T-helper 9 cell (primary cell): Measurements from ENCODE around the gene SMIM41.

Experiments
- DNase-seq: peaks from one replicate; pipeline ENCODE4 v3.0.0-alpha.2; 2020
- total RNA-seq, 2 donors: gene quantifications; one replicate each; lab custom pipeline; 2026; lab: John Stamatoyannopoulos, UW

Gene SMIM41
- total RNA-seq, result 0.07 to 0.24 reads per million in 2 donors

- no peak for DNase-seq
Observed at GRCh38 chr12:52079576-52080402, at the start of gene SMIM41. TSS of gene SMIM41 (plus strand) at chr12:52079704. CDS start at chr12:52079780, 76 bp downstream.

- DNase-seq, result no peak
Observed at GRCh38 chr12:52032446-52032803, 47.1 kb upstream of the SMIM41 start.

GRCh38 chr12:52032804-52033445, 46.6 kb upstream of the SMIM41 start:
- DNase-seq, result peak; percentile 87

DNA sequence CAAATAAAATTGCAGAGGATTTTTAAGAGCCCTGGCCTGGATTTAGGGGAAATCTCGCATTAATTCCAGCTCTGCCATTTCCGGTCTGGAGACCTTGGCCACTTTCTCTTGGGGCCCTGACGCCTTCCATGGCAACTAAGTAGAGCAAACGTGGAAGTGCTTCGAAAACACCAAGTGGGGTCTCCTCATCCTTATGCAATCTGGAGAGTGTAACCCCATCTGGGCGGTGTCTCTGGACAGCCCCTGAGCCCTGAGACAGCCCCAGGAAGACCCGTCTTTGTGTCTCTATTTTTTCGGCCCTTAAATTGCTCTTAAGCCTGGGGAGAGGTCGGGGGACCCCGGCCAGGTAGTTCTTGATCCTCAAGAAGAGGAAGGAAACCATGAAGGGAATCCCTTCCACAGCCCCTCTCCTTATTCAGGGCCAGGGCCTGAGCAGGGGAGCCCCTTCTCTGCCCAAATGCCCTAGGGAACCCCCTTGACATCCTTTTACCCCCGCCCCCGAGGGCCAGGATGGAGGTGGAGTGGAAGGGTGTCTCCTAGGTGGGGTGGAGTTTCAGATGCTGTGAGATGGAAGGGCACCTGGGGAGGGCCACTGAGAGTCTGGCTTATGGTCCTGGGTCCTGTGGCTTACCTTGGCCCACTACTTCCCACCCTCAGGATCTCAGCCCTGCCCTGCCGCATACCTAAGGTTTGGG, 45.9 kb upstream of the SMIM41 start:
- DNase-seq, result no peak

- no peak for DNase-seq
Observed at GRCh38 chr12:52035190-52035589, 44.3 kb upstream of the SMIM41 start.

GRCh38 chr12:52035926-52036325, 43.6 kb upstream of the SMIM41 start:
- DNase-seq, result no peak

GRCh38 chr12:52036587-52037171, 42.8 kb upstream of the SMIM41 start:
- peak; percentile 86 for DNase-seq

DNA sequence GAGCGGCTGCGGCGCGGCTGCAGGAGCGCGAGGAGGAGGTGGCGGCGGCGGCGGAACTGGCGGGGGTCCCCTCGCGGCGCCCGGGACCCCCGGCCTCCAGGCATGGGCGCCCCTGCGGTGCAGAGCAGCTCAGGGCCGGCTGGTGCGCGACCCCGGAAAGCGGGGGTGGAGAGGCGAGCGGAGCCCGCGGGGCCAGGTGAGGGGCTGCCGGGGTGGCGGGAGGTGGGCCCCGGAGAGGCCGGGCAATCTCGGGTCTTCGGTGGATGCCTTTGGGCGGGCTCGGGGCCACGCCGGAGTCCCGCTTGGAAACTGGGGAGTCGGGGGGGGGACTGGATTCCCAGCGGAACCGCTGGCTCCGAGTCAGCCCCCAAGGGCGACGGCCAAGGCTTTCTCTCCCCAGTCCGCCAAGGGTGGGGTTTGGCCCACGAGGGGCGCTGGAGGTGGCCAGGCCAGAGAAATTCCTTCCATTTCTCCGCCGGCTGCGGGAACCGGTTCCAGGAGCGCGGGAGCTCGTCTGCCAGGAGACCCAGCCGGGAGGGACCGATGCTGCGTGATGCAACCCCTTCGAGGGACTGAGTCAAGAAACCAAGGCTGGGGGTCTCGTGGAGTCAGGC, 42.1 kb upstream of the SMIM41 start:
- no peak for DNase-seq

DNA sequence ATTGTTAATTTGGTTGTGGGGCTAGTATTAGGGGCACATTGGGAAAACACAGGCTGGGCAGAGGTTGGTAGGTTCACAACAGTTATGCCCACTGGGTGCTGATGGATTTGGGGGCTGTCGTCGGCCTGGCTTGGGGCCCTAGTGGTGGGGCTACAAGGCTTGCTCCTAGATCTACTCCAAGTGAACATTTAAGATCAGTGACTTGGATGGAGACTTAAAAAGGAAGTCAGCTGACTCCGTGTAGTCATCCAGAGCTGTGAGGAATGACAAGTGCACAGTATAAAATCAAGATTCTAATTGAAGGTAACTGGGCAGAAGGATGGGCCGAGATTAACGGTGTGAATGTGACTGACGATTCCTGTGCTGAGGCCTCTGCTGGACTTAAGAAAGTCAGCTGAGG, 41.1 kb upstream of the SMIM41 start:
- no peak for DNase-seq

GRCh38 chr12:52041035-52041434, 38.5 kb upstream of the SMIM41 start:
- no peak for DNase-seq

DNA sequence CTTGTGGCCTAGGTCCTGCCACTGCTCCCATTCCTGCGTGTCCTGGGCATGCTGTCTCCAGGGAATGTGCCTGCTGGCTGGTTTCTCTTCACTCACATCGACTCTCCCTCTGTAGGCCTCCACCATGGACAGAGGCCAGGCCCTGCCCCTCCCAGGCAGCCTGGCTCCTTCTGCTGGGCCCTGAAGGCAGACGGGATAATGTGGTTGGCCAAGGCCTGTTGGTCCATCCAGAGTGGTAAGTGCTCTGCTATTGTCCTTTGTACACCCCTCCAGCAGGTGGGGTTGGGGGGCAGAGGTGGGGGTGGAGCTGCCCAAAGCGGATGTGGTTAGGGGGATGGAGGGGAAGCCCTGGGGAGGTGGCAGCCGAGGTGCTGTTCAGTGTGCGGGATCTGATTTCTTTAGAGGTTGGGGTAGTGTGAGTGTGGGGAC, 37.8 kb upstream of the SMIM41 start:
- no peak for DNase-seq

- DNase-seq, result no peak
Observed at GRCh38 chr12:52042706-52043385, 36.7 kb upstream of the SMIM41 start.

GRCh38 chr12:52043386-52044212, 35.9 kb upstream of the SMIM41 start:
- DNase-seq, result no peak

GRCh38 chr12:52044292-52044983, 35.1 kb upstream of the SMIM41 start:
- no peak for DNase-seq

DNA sequence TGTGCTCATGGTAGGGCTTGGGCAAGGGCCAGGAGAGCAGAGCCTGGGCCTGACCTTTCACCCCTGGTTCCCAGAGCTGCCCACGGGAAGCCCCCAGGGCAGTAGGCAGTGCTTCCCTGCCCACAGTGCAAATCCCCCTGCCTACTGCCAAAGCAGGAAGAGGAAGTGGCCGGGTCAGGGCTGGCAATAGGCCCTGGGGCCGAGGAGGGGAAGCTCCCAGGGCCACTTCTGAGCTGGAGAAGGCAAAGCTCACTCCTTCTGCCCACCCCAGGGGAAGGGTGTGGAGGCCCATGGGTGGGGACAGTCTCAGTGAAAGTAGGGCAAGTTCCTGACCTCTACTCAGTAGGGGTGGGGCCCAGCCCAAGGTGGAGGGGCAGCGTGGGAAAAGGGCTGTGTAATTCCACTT, 33.7 kb upstream of the SMIM41 start:
- DNase-seq, result no peak

DNA sequence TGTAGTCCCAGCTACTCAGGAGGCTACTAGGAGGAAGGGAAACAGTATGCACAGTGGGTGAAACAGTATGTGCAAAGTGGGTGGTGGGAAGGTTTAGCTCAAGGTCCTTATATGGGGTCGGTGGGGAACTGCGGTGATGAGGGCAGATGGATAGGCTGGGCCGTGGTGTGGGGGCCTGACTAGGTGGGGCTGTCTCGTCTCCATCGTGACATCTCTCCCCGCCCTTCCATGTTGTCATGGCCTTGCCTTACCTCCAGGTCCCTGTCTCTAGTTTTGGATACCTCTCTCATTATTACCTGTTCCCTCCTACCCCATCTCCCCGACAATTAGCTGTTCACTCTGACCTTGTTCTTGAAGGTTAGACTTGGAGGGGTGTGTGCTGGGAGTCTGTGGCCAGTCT, 32.6 kb upstream of the SMIM41 start:
- DNase-seq, result no peak

DNA sequence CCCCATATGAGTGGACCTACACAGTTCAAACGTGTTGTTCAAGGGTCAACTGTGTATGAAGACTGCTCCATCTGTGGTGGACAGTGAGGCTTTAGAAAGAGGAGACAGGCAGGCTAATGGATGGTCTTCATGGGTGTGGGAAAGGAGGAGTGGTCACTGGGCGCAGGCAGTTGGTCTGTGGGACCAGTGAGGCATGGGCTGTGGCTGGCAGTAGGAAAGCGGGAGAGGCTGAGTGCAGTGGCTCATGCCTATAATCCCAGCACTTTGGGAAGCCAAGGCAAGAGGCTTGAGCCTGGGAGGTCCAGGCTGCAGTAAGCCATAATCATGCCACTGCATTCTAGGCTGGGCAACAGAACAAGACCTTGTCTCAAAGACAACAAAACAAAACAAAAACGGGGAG, 30.2 kb upstream of the SMIM41 start:
- DNase-seq, result no peak

- no peak for DNase-seq
Observed at GRCh38 chr12:52049688-52050087, 29.8 kb upstream of the SMIM41 start.

DNA sequence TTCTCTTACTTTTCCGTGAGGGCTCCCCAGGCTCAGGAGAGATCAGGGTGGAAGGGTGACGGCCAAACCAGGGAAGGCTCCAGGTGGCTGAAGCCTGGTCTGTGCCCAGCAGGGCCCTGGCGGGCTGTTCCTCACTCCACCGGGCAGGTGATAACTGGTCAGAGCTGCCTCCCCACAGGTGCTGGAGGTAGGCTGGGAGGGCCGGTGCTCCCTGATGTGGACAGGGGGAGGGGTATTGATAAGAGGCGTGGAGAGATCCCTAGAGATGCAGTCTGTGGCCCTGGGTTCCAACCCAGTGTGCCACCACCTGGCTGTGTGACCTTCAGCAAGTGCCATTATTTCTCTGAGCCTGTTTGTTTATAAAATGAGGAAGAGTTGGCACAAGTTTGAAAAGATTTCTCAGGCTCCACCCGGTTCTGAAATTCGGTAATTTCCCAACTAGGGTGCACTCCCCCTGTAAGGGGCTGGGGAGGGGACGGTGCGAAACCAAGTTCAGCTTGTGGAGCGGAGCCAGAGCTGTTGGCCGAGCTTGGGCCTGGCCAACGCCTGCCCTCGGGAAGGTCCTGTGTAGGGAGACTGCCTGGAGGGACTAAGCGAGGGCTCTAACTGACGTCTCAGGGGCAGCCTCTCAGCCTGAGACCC, 29.3 kb upstream of the SMIM41 start:
- DNase-seq, result no peak
